Lower leg skin (tissue), 4 donors: ENCODE results near the gene HECA. TPM values are rescaled to one million over a fixed set of nuclear protein-coding genes. Genes with fewer than 3 reads are reported as not detected.
"Not testable (repeated sequence)": the region's sequence is repeated elsewhere in the genome, so short reads cannot be mapped to it uniquely, and the experiment has no call there.

ENCODE experiments used
- DNase-seq, 2 donors: peaks; one replicate each; pipeline ENCODE4 v3.0.0-alpha.2; 2019; ENCODE audit warnings: low spot score in 2 of 2
- H3K4me3 ChIP-seq: fragments of 200-600 bp; sonication (generic); 2 replicates; pipeline ENCODE4 v1.5.1; 2017; ENCODE audit warnings: mild to moderate bottlenecking, low read depth; ENCODE audit not compliant: poor library complexity, severe bottlenecking
- CTCF ChIP-seq, 3 donors: fragments of 450-650 bp; IDR thresholded peaks; one replicate each; pipeline ENCODE4 v1.5.1; 2016; ENCODE audit warnings: antibody characterized with exemption in 3 of 3, mild to moderate bottlenecking in 3 of 3, moderate library complexity in 2 of 3
- POLR2A ChIP-seq, 2 donors: fragments of 450-650 bp; IDR thresholded peaks; one replicate each; pipeline ENCODE4 v1.6.1; 2016 to 2017; ENCODE audit warnings: antibody characterized with exemption in 2 of 2, mild to moderate bottlenecking in 1 of 2, moderate library complexity in 1 of 2
- WGBS, 2 donors: methylation state at CpG; one replicate each; pipeline ENCODE4 v1.1.5; 2018; 5-methylcytosine and 5-hydroxymethylcytosine counted together
- intact Hi-C: fragments of 100-400 bp; cut with DNase I; formaldehyde crosslinking; loops from one replicate; pipeline ENCODE4 v1.15.0; 2023; ENCODE audit warnings: low total_unique reads
- total RNA-seq, 4 donors: library from RNA; depleted of rRNA; stranded (reverse); fragments of >200 nt; gene quantifications; one replicate each; pipeline ENCODE4 v1.1.0, GENCODE V29; 2016

HECA gene
- total RNA-seq, 4 donors from 2014 or later: 80.3 to 99.5 (median 86.5) TPM

DNA sequence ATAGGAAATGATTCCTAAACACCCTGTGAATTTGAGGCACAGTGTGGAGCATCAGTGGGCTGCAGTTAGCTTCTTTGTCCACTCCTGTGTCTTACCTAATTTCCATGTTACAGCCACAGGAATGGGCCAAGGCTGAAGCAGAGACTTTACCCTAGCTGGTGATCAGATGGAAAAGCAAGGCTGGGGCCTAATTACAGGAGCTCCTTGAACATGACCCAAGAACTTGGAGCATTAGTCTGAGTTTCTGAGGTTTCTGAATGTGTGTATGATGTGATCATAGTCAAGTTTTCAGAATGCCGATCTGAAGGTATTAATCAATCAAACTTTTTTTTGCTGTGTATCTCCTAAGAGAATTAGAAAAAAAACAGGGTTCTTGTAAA lies 18.0 kb downstream of the HECA start:
- intact Hi-C loops: no loop called here
- TF ChIP-seq CTCF (IDR thresholded peaks at IDR 0.05) (no peak), POLR2A (IDR thresholded peaks at IDR 0.05) (no peak)
- WGBS, 2 donors: 45 to 61% methylated on average over 1 of the region's 1 CpG
- H3K4me3 ChIP-seq: no peak overlapping the region
- DNase-seq: no peak

DNA sequence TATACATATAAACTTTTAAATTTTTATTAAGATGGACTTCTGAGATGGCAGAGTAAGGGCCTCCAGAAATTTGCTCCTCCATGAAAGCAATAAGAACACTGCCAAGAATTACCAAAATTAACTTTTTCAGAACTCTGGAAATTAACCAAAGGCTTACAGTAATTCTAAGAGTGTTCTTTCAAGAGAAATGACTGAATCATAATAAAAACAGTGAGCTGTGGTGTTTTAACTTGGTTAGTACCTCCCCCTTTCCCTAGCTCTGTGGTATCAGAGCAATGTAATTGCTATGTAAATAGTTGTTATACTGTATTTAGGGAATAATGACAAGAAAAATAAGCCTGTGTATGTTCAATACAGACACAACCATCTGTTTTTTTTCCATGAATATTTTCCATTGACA lies 19.0 kb downstream of the HECA start:
- intact Hi-C loops: no loop called here
- DNase-seq: no peak
- H3K4me3 ChIP-seq: no peak overlapping the region
- no peak for TF ChIP-seq CTCF (IDR thresholded peaks at IDR 0.05)
- TF ChIP-seq POLR2A (IDR thresholded peaks at IDR 0.05): no peak

GRCh38 chr6:139154881-139155547 lies 20.1 kb downstream of the HECA start:
- no peak for TF ChIP-seq CTCF (IDR thresholded peaks at IDR 0.05)
- no peak for TF ChIP-seq POLR2A (IDR thresholded peaks at IDR 0.05)
- no peak overlapping the region for H3K4me3 ChIP-seq
- intact Hi-C loops: no loop called here
- WGBS, 2 donors: 72 to 84% methylated on average over 9 of the region's 9 CpGs
- DNase-seq: no peak

DNA sequence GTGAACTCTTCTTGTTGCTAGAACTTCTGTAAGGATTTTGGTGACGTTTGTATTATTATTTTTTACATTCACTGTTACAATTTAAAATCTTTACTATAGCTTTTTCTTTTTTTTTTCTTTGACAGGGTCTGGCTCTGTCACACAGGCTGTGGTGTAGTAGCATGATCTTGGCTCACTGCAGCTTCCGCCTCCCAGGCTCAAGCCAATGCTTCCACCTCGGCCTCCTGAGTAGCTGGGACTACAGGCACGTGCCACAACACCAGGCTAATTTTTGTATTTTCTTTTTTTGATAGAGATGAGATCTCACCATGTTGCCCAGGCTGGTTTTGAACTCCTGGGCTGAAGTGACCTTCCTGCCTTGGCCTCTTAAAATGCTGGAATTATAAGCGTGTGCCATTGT lies 21.2 kb downstream of the HECA start:
- intact Hi-C loops: no loop called here
- 53 to 68% methylated on average over 5 of the region's 5 CpGs for WGBS, 2 donors
- no peak overlapping the region for H3K4me3 ChIP-seq
- TF ChIP-seq CTCF (IDR thresholded peaks at IDR 0.05): no peak
- no peak for TF ChIP-seq POLR2A (IDR thresholded peaks at IDR 0.05)
- no peak for DNase-seq

DNA sequence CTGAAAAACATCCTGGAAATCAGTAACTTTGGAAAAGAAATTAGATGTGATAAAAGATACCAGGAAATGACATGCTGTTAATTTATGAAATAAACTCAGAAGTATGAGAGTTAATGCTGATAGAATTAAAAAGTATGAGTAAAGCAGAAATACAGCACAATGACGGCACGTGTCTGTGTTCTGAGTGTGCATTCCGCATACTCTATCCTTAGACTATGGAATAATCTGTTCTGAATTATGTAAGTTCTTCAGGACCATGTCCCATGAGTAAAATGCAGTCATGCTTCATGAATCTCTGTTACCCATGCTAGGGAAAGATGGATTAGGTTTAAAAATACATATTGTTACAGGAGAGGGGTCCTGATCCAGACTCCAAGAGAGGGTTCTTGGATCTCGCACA lies 21.7 kb downstream of the HECA start:
- DNase-seq: no peak
- TF ChIP-seq CTCF (IDR thresholded peaks at IDR 0.05): no peak
- TF ChIP-seq POLR2A (IDR thresholded peaks at IDR 0.05): no peak
- WGBS, 2 donors: 66 to 72% methylated on average over 4 of the region's 4 CpGs
- no peak overlapping the region for H3K4me3 ChIP-seq
- intact Hi-C loops: no loop called here

- H3K4me3 ChIP-seq, DNase-seq, intact Hi-C loops: not testable (repeated sequence)
- WGBS, 2 donors: 56 to 62% methylated on average over 5 of the region's 5 CpGs
These were observed 22.2 kb downstream of the HECA start for GRCh38 chr6:139157086-139157485.
